Type B pancreatic cell (in vitro differentiated cells): ENCODE data around the gene TYW3. TPM values are rescaled to one million over a fixed set of nuclear protein-coding genes. Genes with fewer than 3 reads are reported as not detected.

Experiments
- DNase-seq: peaks from one replicate; pipeline ENCODE4 v3.0.0; 2021; ENCODE audit warnings: mixed read lengths; ENCODE audit not compliant: unreplicated experiment; ENCODE audit errors: extremely low spot score
- H3K27ac Mint-ChIP-seq: 2 replicates; pipeline ENCODE4 v1.8.0; 2021; ENCODE audit warnings: mild to moderate bottlenecking, mixed read lengths
- H3K27me3 Mint-ChIP-seq: 2 replicates; pipeline ENCODE4 v1.8.0; 2021; ENCODE audit warnings: mixed read lengths
- H3K36me3 Mint-ChIP-seq: 2 replicates; pipeline ENCODE4 v1.8.0; 2021; ENCODE audit warnings: mixed read lengths
- H3K4me1 Mint-ChIP-seq: one replicate; pipeline ENCODE4 v1.8.0; 2021; ENCODE audit warnings: mixed read lengths; ENCODE audit not compliant: unreplicated experiment
- H3K4me3 Mint-ChIP-seq: 2 replicates; pipeline ENCODE4 v1.8.0; 2021; ENCODE audit warnings: mild to moderate bottlenecking, mixed read lengths
- H3K9me3 Mint-ChIP-seq: 2 replicates; pipeline ENCODE4 v1.8.0; 2021; ENCODE audit warnings: mixed read lengths
- total RNA-seq: library from RNA; stranded (reverse); gene quantifications from 2 replicates; pipeline ENCODE4 v1.2.1, GENCODE V29; 2021; ENCODE audit warnings: low replicate concordance
- TF ChIP-seq, protein P1 (sequence below): fragments of 200-600 bp; sonication (generic); conservative IDR thresholded peaks from 2 replicates; pipeline ENCODE4 v1.5.0; 2021; ENCODE audit warnings: antibody characterized with exemption, mild to moderate bottlenecking

The TYW3 gene
- total RNA-seq, 1 donor from 2014 or later = 12.7 TPM

DNA sequence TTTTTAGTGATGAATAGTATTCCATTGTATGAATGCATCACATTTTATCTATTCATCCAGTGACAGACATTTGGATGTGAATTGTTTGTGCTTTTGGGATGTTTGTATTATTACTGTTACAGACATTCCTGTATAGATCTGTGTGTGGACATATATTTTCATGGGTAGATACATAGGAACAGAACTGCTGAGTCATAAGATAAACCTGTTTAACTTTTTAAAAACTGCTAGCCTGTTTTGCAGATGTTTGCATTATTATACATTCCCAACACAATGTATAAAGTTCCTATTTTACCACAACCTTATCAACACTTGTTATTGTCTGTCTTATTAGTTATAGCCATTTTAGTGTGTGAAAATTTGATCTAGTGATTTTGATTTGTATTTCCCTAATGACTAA lies 46.8 kb downstream of the TYW3 start:
- Mint-ChIP-seq H3K27ac (no peak overlapping the region), H3K4me3 (no peak overlapping the region), H3K36me3 (no peaks in the 10 kb centered on the region), H3K9me3 (no peaks in the 10 kb centered on the region), H3K4me1 (no peaks in the 10 kb centered on the region), H3K27me3 (no peaks in the 10 kb centered on the region)
- DNase-seq = no peak
- TF ChIP-seq, protein P1, sequence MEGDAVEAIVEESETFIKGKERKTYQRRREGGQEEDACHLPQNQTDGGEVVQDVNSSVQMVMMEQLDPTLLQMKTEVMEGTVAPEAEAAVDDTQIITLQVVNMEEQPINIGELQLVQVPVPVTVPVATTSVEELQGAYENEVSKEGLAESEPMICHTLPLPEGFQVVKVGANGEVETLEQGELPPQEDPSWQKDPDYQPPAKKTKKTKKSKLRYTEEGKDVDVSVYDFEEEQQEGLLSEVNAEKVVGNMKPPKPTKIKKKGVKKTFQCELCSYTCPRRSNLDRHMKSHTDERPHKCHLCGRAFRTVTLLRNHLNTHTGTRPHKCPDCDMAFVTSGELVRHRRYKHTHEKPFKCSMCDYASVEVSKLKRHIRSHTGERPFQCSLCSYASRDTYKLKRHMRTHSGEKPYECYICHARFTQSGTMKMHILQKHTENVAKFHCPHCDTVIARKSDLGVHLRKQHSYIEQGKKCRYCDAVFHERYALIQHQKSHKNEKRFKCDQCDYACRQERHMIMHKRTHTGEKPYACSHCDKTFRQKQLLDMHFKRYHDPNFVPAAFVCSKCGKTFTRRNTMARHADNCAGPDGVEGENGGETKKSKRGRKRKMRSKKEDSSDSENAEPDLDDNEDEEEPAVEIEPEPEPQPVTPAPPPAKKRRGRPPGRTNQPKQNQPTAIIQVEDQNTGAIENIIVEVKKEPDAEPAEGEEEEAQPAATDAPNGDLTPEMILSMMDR = no peak

DNA sequence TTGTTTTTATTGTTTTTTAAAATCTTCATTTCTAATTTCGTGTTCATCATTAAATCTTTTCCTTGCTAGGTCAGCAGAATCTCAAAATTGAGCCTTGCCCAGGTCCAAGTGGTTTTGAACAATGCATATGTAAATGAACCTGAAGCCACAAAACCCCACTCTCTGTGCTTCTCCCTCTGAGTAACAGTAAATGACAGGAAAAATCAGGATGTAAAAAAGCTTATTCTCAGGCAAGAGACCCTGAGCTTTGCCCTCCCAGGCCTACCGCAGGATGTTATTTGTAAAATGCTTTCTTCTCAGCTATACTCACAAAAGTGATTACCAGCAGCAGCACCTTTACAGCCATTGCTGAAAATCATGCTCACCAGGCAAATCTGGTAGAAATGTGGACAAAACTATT lies 47.6 kb downstream of the TYW3 start:
- Mint-ChIP-seq H3K27ac (no peak overlapping the region), H3K4me1 (no peaks in the 10 kb centered on the region), H3K4me3 (no peak overlapping the region), H3K9me3 (no peaks in the 10 kb centered on the region), H3K27me3 (no peaks in the 10 kb centered on the region), H3K36me3 (no peaks in the 10 kb centered on the region)
- DNase-seq = no peak
- TF ChIP-seq, protein P1 = no peak

DNA sequence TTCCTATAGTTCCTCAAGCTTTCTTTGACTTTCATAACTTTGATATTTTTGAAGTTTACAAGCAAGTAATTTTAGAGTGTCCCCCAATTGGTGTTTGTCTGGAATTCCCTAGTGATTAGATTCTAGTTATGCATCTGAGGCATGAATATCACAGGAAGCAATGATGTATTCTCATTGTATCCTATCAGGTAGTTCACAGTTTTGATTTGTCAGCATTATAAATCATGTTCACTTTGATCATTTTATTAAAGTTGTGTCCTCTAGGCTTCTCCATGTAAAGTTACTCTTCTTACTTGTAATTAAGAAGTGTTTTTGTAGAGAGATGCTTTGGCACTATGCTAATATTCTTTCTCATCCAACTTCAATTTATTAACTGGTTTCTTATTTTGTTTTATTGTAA lies 53.0 kb downstream of the TYW3 start:
- DNase-seq = no peak
- Mint-ChIP-seq H3K9me3 (no peaks in the 10 kb centered on the region), H3K4me1 (peaks cover 10% of the 10 kb centered on the region), H3K4me3 (no peak overlapping the region), H3K36me3 (no peaks in the 10 kb centered on the region), H3K27me3 (peaks cover 7% of the 10 kb centered on the region), H3K27ac (no peak overlapping the region)
- TF ChIP-seq, protein P1 = no peak

- Mint-ChIP-seq H3K27me3 (peaks cover 15% of the 10 kb centered on the region), H3K4me3 (no peak overlapping the region), H3K9me3 (no peaks in the 10 kb centered on the region), H3K36me3 (no peaks in the 10 kb centered on the region), H3K27ac (no peak overlapping the region), H3K4me1 (peaks cover 27% of the 10 kb centered on the region)
- no peak for DNase-seq
- TF ChIP-seq, protein P1 = no peak
Observed at GRCh38 chr1:74790453-74790852, 57.5 kb downstream of the TYW3 start.

DNA sequence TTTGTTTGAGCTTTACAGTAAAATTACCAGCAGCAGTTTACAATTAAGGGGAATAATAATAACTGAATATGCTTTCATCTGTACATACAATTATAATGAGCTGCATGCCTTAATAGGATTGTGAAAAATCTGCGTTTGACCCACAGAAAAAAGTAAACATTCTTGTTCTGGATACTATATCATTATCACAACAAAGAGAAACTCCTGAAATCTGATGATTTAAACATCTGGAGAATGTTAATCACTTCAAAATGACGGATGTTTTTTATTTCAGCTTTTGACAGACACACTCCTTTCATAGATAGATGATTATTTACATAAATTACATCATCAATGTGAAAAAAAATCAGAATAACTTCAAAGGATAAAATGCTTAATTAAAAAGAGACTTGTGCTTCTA lies 58.5 kb downstream of the TYW3 start:
- TF ChIP-seq, protein P1 = no peak
- DNase-seq = no peak
- Mint-ChIP-seq H3K9me3 (no peaks in the 10 kb centered on the region), H3K4me3 (no peak overlapping the region), H3K4me1 (peaks cover 27% of the 10 kb centered on the region), H3K27me3 (peaks cover 16% of the 10 kb centered on the region), H3K27ac (no peak overlapping the region), H3K36me3 (no peaks in the 10 kb centered on the region)

DNA sequence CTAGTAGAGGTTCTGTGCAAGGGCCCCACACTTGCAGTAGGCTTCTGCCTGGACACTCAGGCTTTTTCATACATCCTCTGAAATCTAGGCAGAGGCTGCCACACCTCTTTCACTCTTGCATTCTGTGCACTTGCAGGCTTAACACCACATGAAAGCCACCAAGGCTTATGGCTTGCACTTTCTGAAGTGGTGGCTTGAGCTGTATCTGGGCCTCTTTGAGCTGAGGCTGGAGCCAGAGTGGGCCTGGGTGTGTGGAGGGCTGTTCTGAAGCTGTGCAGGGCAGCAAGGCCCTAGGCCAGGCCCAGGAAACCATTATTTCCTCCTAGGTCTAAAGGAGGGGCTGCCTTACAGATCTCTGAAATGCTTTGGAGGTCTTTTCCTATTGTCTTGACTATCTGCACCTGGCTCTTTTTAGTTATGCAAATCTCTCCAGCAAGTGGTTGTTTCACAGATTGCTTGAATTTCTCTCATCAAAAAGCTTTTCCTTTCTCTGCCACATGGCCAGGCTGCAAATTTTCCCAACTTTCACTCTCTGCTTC lies 66.2 kb downstream of the TYW3 start:
- no peak for DNase-seq
- Mint-ChIP-seq H3K27me3 (peaks cover 10% of the 10 kb centered on the region), H3K4me1 (no peaks in the 10 kb centered on the region), H3K36me3 (no peaks in the 10 kb centered on the region), H3K4me3 (no peak overlapping the region), H3K9me3 (peaks cover 9% of the 10 kb centered on the region), H3K27ac (no peak overlapping the region)
- TF ChIP-seq, protein P1 = no peak
